HepG2 (cell line): Measurements from ENCODE around the gene SLC24A4. TPM values are rescaled to one million over a fixed set of nuclear protein-coding genes. Genes with fewer than 3 reads are reported as not detected.

Experiments used
- EP300 ChIP-seq, 3 experiments: sonication (generic) in 1 of 3; formaldehyde crosslinking in 1 of 3; IDR thresholded peaks; 2 replicates each; pipeline versions ENCODE4 v1.5.1 to v1.6.1; 2011 to 2020; ENCODE audit warnings: low read depth in 2 of 3, low read length in 2 of 3, borderline replicate concordance in 1 of 3, improper control_type of control experiment in 1 of 3, mild to moderate bottlenecking in 1 of 3, missing genetic modification reagents in 1 of 3, moderate library complexity in 1 of 3
- HMG20A ChIP-seq: IDR thresholded peaks from 2 replicates; pipeline ENCODE4 v1.6.1; 2016; ENCODE audit warnings: borderline replicate concordance
- HMGXB3 ChIP-seq: sonication (generic); formaldehyde crosslinking; IDR thresholded peaks from 2 replicates; pipeline ENCODE4 v1.4.0; 2020; ENCODE audit warnings: missing genetic modification reagents, borderline replicate concordance
- HOMEZ ChIP-seq: IDR thresholded peaks from 2 replicates; pipeline ENCODE4 v1.6.1; 2016; ENCODE audit warnings: low read depth
- JARID2 ChIP-seq: sonication (generic); formaldehyde crosslinking; IDR thresholded peaks from 2 replicates; pipeline ENCODE4 v1.8.1; 2023; ENCODE audit warnings: missing genetic modification reagents, inconsistent platforms; ENCODE audit not compliant: insufficient replicate concordance
- KLF11 ChIP-seq: IDR thresholded peaks from 2 replicates; pipeline ENCODE4 v1.6.1; 2016; ENCODE audit warnings: missing compliant biosample characterization
- MAFK ChIP-seq, 2 experiments: IDR thresholded peaks in 1 of 2; conservative IDR thresholded peaks in 1 of 2; 2 replicates each; pipeline ENCODE4 v1.6.1; 2011; ENCODE audit warnings: improper control_type of control experiment in 2 of 2, low read length in 2 of 2
- MXD3 ChIP-seq: IDR thresholded peaks from 2 replicates; pipeline ENCODE4 v1.6.1; 2016; ENCODE audit warnings: mild to moderate bottlenecking, missing biosample characterization, missing genetic modification reagents
- NFYC ChIP-seq: IDR thresholded peaks from 2 replicates; pipeline ENCODE4 v1.6.1; 2016; ENCODE audit warnings: missing genetic modification reagents, missing compliant biosample characterization
- NR1H2 ChIP-seq: sonication (generic); formaldehyde crosslinking; IDR thresholded peaks from 2 replicates; pipeline ENCODE4 v1.8.1; 2022; ENCODE audit warnings: low read depth, missing genetic modification reagents, borderline replicate concordance
- NR2F1 ChIP-seq, 2 experiments: fragments of 450-650 bp in 1 of 2; formaldehyde crosslinking in 1 of 2; IDR thresholded peaks; 2 replicates each; pipeline versions ENCODE4 v1.5.0 to v1.6.1; 2016 to 2020; ENCODE audit warnings: mild to moderate bottlenecking in 1 of 2, missing compliant biosample characterization in 1 of 2, missing genetic modification reagents in 1 of 2, moderate library complexity in 1 of 2
- POLR2AphosphoS5 ChIP-seq: IDR thresholded peaks from 2 replicates; pipeline ENCODE4 v1.6.1; 2012; ENCODE audit warnings: low read depth, low read length
- PPARG ChIP-seq: conservative IDR thresholded peaks from 2 replicates; pipeline ENCODE4 v1.6.1; 2016; ENCODE audit warnings: missing biosample characterization, missing genetic modification reagents
- RFX3 ChIP-seq: IDR thresholded peaks from 2 replicates; pipeline ENCODE4 v1.6.1; 2016; ENCODE audit warnings: missing biosample characterization, missing genetic modification reagents
- SETDB1 ChIP-seq: sonication (generic); formaldehyde crosslinking; IDR thresholded peaks from 2 replicates; pipeline ENCODE4 v1.5.1; 2020; ENCODE audit warnings: missing genetic modification reagents, mild to moderate bottlenecking, borderline replicate concordance
- SNAI1 ChIP-seq: sonication (generic); formaldehyde crosslinking; IDR thresholded peaks from 2 replicates; pipeline ENCODE4 v1.5.0; 2020; ENCODE audit warnings: mild to moderate bottlenecking, missing genetic modification reagents, borderline replicate concordance
- SOX6 ChIP-seq, 2 experiments: fragments of 450-650 bp in 1 of 2; sonication (generic) in 1 of 2; formaldehyde crosslinking in 1 of 2; IDR thresholded peaks; 2 replicates each; pipeline versions ENCODE4 v1.4.0 to v1.6.1; 2017 to 2020; ENCODE audit warnings: antibody characterized with exemption in 1 of 2, mild to moderate bottlenecking in 1 of 2, missing genetic modification reagents in 1 of 2
- ZBTB37 ChIP-seq: sonication (generic); formaldehyde crosslinking; IDR thresholded peaks from 2 replicates; pipeline ENCODE4 v1.4.0; 2020; ENCODE audit warnings: mild to moderate bottlenecking, missing genetic modification reagents
- ZFP90 ChIP-seq: sonication (generic); formaldehyde crosslinking; IDR thresholded peaks from 2 replicates; pipeline ENCODE4 v1.8.0; 2022; ENCODE audit warnings: missing genetic modification reagents, mild to moderate bottlenecking, inconsistent platforms, borderline replicate concordance
- ZNF432 ChIP-seq: sonication (generic); formaldehyde crosslinking; IDR thresholded peaks from 2 replicates; pipeline ENCODE4 v1.5.0; 2020; ENCODE audit warnings: missing genetic modification reagents, mild to moderate bottlenecking, borderline replicate concordance
- ZNF589 ChIP-seq: sonication (generic); formaldehyde crosslinking; conservative IDR thresholded peaks from 2 replicates; pipeline ENCODE4 v1.8.0; 2022; ENCODE audit warnings: mild to moderate bottlenecking, moderate library complexity, missing genetic modification reagents
- ZNF674 ChIP-seq: sonication (generic); formaldehyde crosslinking; IDR thresholded peaks from 2 replicates; pipeline ENCODE4 v1.5.0; 2020; ENCODE audit warnings: low read depth, mild to moderate bottlenecking, missing genetic modification reagents
- ZNF709 ChIP-seq: sonication (generic); formaldehyde crosslinking; IDR thresholded peaks from 2 replicates; pipeline ENCODE4 v1.5.0; 2020; ENCODE audit warnings: mild to moderate bottlenecking, missing genetic modification reagents
- polyA plus RNA-seq, 8 experiments: library from polyadenylated mRNA; depleted of rRNA in 3 of 8; stranded (reverse) in 7 of 8; unstranded in 1 of 8; fragments of >200 nt; fragmentation: Illumina TruSeq in 4 of 8; extraction: Trizol in 4 of 8; gene quantifications; 2 replicates each; pipeline versions ENCODE4 v1.2.1 to v1.2.3, GENCODE V29; 2011 to 2016; ENCODE audit warnings: low read depth in 4 of 8, missing spikeins in 1 of 8, mixed read lengths in 1 of 8; ENCODE audit not compliant: insufficient read depth in 1 of 8
- total RNA-seq, 5 experiments: library from RNA; depleted of rRNA; stranded (reverse); fragments of >200 nt; fragmentation: Illumina TruSeq; extraction: Trizol; gene quantifications; 2 replicates each; pipeline ENCODE4 v1.2.3, GENCODE V29; 2016; ENCODE audit warnings: low read depth in 1 of 5

SLC24A4 gene
- total and polyA plus RNA-seq, 2 of the 13 experiments (the other 11 are each of a cell fraction or from before 2014, with no cell fraction given) = not detected

- TF ChIP-seq HMGXB3 (CRISPR knock-in tag) = no peak
- no peak for TF ChIP-seq ZFP90
- TF ChIP-seq ZNF709 = no peak
- TF ChIP-seq HOMEZ = no peak
- peak; percentile 76 for TF ChIP-seq RFX3 (CRISPR knock-in tag)
- TF ChIP-seq EP300 (IDR thresholded peaks at IDR 0.05; ENCODE audit: low read depth in 2 of 2, low read length in 2 of 2) = peak in 1 of 2 experiments; percentile 40; a peak in 1 of 4 replicates
- no peak for TF ChIP-seq EP300 (CRISPR knock-in tag; IDR thresholded peaks at IDR 0.05; ENCODE audit: borderline replicate concordance)
- TF ChIP-seq NFYC (CRISPR knock-in tag) = no peak
- 0 out of 4 replicates have a peak, but pooled peaks of 1 of the 2 experiments have one; percentile 11 for TF ChIP-seq MAFK (conservative IDR thresholded peaks at IDR 0.05 in 1 of 2, IDR thresholded peaks at IDR 0.05 in 1 of 2; ENCODE audit: low read length in 2 of 2)
- TF ChIP-seq JARID2 = peak; percentile 28
- TF ChIP-seq HMG20A (CRISPR knock-in tag) = peak; percentile 83; the same call in 1 of the 2 replicates
- TF ChIP-seq POLR2AphosphoS5 = no peak
- peak; percentile 75 to 95 for TF ChIP-seq NR2F1 (CRISPR knock-in tag; IDR thresholded peaks at IDR 0.05)
- no peak for TF ChIP-seq KLF11
- no peak for TF ChIP-seq ZNF432 (CRISPR knock-in tag)
- TF ChIP-seq ZNF674 = no peak
- TF ChIP-seq SOX6 (IDR thresholded peaks at IDR 0.05) = no peak
- peak; percentile 89 for TF ChIP-seq SOX6 (CRISPR knock-in tag; IDR thresholded peaks at IDR 0.05)
- no peak for TF ChIP-seq ZNF589 (CRISPR knock-in tag)
- peak; percentile 51; the same call in 1 of the 2 replicates for TF ChIP-seq PPARG (CRISPR knock-in tag)
- TF ChIP-seq MXD3 (CRISPR knock-in tag) = no peak
- no peak for TF ChIP-seq ZBTB37 (CRISPR knock-in tag)
- no peak for TF ChIP-seq NR1H2
- no peak for TF ChIP-seq SNAI1 (CRISPR knock-in tag)
- no peak for TF ChIP-seq SETDB1 (CRISPR knock-in tag)
These were observed 25.2 kb downstream of the SLC24A4 start (continued) for GRCh38 chr14:92348154-92348553.
